OCI-LY1 (cell line): ENCODE data around the gene RAB13.

ENCODE experiments used
- EZH2 ChIP-seq: fragments of 200-600 bp; sonication (generic), shearing (Covaris generic); IDR thresholded peaks from 2 replicates; pipeline ENCODE4 v1.8.0; 2017; ENCODE audit warnings: borderline replicate concordance, mixed run types, mild to moderate bottlenecking, antibody characterized with exemption, low read length, moderate library complexity, mixed read lengths
- TF ChIP-seq, protein P1 (sequence below): fragments of 200-600 bp; sonication (generic), shearing (Covaris generic); IDR thresholded peaks from 2 replicates; pipeline ENCODE4 v1.5.1; 2017; ENCODE audit warnings: mild to moderate bottlenecking, antibody characterized with exemption, low read length, moderate library complexity, mixed read lengths

DNA sequence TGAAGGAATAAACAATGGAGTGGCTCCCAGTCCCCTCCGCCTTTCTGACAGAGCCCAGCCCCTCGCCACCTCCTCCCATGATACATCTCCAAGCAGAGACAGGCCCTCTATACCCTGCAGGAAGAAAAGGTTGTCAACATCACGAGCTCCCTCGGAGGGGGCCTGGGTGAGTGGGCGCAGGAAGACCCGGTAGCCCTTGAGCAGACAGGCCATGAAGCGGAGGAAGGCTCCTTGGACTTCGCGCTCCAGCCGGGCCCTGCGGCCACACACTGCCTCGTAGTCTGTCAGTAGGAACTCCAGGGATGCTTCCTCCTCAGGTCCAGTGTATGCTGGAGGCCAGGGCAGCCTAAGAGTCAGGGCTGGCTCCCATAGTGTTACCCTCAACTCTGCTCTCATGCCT is 46.7 kb downstream of the RAB13 start:
- TF ChIP-seq, protein P1, sequence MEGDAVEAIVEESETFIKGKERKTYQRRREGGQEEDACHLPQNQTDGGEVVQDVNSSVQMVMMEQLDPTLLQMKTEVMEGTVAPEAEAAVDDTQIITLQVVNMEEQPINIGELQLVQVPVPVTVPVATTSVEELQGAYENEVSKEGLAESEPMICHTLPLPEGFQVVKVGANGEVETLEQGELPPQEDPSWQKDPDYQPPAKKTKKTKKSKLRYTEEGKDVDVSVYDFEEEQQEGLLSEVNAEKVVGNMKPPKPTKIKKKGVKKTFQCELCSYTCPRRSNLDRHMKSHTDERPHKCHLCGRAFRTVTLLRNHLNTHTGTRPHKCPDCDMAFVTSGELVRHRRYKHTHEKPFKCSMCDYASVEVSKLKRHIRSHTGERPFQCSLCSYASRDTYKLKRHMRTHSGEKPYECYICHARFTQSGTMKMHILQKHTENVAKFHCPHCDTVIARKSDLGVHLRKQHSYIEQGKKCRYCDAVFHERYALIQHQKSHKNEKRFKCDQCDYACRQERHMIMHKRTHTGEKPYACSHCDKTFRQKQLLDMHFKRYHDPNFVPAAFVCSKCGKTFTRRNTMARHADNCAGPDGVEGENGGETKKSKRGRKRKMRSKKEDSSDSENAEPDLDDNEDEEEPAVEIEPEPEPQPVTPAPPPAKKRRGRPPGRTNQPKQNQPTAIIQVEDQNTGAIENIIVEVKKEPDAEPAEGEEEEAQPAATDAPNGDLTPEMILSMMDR = no peak
- TF ChIP-seq EZH2 = no peak
